ENCODE results near the gene CFAP61.
A peak's percentile ranks its signal among the peaks of the same experiment; 100 is the strongest.

The CFAP61 gene

DNA sequence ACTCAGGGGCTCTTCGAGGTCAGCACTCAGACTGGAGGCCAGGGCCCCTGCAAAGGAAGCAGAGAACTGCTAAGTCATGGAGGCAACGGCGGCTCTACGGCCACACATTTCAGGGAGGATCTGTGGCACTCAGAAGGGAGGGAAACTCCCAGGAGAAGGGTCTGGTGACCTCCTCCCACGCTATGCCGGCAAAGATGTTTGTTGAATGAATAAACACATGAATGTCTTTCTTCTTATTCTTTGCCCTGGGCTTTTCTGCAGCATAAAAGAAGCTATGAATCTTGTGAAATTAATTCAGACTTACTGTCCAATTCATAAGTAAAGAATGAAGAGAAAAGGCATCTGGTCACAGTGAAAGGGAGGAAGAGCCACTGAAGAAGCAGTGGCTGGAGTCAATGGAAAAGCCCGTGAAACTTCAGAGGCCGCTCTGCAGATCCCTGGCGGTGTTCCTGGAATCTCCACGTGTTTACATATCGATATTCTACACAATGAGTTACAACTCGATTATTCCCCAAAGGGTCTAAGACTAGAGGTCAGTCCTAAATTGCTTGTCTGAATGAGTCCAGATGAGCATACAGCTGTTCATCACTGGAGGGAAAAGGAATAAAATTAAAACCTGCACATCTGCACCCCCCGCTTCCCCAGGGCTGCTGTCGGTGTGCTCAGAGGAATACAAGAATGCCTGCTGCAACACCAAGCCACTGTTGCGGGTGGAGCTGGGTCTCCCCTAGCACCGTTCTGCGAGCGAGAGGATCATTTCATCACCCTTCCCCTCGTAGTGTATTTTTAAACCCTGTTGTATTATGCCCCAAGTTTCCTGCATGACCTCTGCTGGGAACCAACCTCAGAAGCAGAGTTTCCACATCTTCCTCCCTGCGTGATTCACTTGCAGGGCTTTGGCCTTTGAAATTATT, 341.1 kb downstream of the CFAP61 start:
- DNase-seq (ENCODE audit: low read depth, low spot score): no peak

DNA sequence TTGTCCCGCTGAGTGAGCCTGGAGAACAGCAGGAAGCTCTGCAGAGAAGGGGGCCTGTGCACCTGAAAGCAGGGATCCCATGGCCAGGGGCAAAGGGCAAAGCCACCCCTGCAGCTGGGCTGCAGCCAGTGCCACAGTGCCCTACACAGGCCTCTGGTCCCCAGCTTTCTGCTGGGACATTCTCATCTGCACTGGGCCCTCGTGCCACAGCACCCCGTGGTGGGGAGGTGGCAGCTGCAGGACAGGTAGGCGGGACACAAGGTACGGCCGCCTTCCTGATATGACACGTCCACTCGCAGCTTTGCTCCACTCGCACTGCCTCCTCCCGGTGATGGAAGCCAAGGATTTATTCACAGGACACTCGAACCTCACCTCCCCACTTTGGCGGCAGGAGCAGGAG, 342.8 kb downstream of the CFAP61 start:
- no peak for DNase-seq (ENCODE audit: low read depth, low spot score)

DNA sequence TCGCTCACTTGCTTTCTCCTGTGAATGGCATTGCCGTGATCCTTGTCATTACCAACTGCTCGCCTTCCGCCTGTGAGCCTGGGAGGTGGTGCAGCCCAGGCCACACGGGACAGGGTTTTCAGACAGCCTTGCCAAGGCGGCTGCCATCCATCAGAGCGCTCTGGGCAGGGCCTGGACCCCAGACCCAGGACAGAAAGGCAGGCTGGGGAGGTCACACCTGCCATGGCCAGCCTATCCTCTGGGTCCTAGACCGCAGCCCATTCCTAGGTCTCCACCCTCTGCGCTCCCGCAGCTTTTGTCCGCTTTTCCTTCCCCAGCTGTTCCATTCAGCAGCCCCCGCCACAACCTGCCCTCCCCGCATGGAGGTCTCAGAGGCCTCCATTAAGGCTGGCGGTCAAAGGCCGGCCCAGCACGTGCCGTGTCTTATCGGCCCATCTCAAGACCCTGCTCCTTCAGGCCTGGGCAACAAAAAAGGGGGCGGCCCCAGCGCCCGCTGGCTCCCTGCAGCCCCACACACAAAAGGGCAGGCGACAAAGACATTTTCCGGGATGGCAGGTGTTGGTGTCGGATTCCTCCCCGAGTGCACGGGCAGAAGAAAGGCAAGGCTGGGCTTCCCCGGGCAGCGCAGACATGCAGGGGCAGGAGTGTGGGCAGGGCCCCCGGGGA, 343.7 kb downstream of the CFAP61 start:
- DNase-seq (ENCODE audit: low read depth, low spot score): no peak

DNA sequence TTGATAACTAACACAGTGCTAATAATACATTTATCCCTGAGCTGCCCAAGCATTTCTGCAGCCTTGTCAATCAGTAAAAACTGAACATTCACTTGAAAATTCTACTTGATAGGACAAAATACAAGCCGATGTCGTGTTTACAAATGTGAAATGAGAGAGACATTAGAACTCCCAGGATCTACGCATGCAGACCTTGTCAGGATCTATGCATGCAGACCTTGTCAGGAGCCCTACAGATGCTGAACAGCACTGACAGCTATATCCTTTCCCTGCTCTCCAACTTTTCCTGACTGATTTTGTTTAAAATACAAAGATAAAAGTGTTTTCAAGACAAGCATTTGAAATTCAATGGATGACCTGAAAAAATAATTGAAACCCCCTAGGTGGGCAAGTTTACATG, 344.5 kb downstream of the CFAP61 start:
- no peak for DNase-seq (ENCODE audit: low read depth, low spot score)

DNA sequence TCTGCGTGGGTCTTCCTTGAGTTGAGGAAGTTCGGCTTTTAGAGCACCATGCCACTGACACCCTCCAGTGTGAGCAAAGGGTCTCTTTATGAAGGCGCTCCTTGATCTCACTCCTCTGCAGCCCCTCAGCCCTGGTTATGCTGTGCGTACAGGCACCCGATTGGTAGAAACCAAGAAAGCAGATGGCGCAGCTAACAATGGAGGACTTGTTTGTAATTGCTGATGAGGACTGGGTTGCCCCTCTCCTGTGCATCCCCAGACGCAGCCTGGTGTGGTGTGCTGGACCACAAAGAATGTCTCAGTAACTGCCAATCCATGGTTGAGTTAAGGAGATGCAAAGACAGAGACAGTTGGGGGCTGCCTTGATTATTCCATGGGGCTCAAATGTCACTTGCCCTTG, 345.8 kb downstream of the CFAP61 start:
- DNase-seq (ENCODE audit: low read depth, low spot score): no peak

DNA sequence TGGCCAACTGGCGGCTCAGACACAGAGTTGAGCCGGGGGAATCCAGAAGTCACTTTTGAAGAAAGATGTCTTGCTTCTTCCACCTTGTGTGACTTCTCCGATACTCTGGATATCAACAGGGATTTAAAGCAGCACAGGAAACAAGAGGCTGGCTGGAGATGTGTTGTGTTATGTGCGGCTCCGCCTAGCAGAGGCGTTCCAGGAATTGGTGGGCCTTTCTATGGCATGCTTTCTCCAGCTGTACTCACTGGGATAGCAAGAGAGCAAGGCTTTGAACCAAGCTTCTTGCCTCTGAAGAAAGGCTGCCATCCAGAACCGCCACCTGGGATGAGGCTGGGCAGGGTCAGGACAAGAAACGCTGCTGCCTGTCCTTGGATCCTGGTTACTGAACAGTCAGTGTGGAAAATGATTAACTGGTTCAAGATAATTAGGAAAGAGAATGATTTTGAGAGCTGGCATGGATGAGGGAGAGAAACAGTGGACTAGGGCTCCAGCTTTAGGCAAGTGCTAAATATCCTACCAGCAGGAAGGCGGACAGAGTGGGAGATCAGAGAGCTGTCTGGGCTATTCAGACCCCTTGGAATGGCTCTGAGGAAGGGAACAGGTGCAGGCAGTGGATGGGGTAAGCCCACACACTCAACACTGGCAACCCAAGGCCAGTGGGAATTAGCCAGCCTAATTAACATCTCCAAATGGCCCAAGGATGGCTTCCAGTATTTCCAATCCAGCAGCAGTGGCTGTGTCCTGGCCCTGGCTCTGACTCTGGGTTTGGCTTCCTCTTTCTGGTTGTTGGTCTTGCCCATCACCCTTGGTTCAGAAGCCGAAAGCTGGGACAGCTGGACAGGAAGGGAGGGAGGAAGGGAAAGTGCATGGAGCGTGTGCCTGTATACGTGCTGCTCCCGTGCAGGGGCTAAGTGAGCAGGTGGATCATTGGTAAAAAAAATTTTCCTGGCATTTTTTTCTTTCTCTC, 347.5 kb downstream of the CFAP61 start:
- no peak for DNase-seq (ENCODE audit: low read depth, low spot score)

DNA sequence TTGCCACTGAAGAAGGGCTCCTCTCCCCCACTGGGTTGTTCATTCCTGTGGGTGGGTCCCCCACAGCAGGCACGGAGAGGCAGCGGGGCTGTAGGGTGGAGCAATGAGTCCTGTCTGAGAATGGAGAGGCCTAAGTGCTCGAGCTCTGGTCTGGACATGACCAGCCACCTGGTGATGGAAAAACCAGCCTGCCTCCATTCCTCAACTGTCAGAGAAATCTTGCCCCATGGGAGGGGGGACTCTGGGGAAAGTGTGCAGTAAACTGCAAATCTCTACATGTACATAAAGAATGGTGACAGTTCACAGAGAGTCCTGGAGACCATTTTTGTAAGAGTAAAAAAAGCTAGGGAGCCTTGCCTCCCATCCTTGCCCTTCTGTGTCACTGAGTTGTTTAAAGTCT, 349.7 kb downstream of the CFAP61 start:
- DNase-seq (ENCODE audit: low read depth, low spot score): no peak

DNA sequence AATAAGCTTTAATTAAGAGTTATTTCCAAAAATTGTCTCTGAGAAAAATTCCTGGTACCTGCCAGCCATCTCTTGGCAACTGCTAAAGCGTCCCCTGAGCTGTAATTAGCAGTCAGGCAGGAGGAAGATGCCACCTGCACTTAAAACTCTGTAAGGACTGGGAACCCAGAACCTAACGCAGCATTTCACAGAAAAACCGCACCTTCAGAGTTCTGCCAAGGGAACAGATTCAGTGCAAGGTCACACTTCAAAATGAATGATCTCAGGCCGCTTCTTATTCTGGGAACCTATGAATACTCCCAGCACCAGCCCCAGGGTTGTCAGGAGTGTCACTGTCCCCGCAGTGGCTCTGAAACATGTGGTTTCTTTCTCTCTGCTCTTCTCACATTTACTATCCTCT, 352.3 kb downstream of the CFAP61 start:
- no peak for DNase-seq (ENCODE audit: low read depth, low spot score)

DNA sequence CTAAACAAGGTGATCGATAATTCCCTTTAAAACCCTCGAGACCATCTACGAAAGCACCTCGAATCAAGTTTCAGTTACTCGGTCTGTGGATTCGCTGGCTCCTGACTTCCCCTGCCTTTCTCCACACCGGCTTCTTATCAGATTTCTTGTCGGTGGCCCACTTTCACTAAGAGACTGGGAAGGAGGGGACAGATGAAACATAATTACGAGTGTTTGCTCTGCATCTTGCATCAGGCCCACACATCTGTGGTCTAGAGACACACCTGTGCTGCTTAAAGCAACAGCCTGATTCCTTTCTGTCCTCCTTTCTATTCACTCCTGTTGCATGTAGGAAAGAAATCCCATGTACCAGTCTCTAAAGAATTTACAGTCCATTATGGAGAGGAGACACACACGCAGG, 353.3 kb downstream of the CFAP61 start:
- DNase-seq (ENCODE audit: low read depth, low spot score): no peak

DNA sequence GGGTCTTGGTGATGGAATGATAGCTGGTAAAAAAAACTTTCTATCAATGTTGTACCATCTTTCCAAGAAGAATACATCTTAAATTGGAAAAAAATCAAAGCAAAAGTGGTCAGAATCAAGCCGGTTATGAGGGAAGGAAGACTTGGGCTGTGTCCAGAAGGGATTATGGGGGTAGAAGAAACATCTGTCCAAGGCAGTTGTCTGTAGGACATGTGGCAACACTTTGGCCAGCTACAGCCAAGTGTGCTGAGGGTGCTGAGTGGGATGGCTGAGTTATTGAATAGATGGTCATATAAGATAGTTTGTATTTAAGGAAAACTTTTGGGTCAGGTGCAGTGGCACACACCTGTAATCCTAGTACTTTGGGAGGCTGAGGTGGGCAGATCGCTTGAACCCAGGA, 354.0 kb downstream of the CFAP61 start:
- DNase-seq (ENCODE audit: low read depth, low spot score): no peak

DNA sequence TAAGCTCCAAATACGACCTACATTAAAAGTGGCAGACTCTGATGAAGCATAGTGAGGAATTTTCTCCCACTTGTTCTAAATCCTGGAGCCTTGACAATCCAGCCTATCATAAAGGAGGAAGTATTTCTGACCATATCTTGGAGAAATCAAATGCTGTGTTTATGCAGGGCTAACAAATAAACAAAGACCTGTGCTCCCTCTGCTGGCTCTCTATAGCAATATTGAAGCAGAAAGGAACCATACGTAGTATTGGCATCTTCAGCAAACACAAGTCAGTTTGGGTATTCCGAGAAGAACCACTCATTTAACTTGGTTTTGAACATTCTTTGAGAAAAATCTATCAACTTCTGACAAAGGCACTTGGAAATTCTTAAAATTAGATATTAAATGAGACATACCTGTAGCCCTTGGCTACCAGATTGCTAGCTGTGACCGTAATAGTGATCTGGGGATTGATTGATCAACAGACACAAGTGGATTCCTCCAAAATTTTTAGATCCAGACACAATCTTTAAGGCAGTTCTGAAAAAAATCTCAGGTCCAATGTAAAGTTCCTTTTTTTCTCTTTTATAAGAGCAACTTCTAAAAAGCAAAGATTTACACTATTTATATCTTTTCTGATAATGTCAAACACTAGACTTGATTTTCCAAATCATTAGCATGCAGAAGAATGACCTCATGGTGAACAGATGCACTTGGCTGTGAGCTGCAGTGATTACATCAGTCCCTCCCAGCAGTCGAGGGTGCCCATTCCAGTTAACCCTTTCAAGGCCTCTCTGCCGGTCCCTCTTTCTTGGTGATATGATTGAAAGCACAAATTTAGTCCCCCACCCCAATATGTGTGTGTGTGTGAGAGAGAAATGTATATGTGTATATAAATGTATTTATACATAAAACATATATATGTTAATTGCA, 355.8 kb downstream of the CFAP61 start:
- peak; percentile 69 for DNase-seq (ENCODE audit: low read depth, low spot score)

DNA sequence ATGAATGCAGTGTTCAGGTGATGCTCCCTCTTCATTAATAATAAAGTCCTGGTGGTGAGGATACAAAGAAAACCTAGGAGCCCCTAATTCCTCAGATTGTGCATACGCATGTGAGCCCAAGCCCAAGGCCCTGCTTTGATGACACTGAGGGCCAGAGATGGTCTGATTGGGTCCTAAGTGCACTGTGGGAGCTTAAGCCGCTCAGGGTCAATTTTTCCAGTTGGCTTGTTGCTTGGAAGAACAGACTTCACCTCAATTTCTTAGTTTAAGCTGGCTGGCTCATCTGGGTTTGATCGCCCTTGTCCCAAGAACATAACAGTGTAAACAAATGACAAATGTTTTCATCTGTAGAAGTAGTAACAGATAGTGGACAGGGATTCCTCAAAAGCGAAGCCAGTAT, 357.0 kb downstream of the CFAP61 start:
- no peak for DNase-seq (ENCODE audit: low read depth, low spot score)
